K562 (cell line): ENCODE measurements around the gene ZAP70. TPM values are rescaled to one million over a fixed set of nuclear protein-coding genes. Genes with fewer than 3 reads are reported as not detected.

Experiments
- ATAC-seq: fragments of 200-7000 bp; cut with Tn5 transposase; 3 replicates; pipeline ENCODE4 v1.9.1; 2020; ENCODE audit warnings: moderate library complexity
- BruUV-seq: library from RNA; stranded (reverse); fragments of 400-500 nt; replicated peaks from 2 replicates; lab custom pipeline; 2021; lab: Mats Ljungman, UMichigan
- CTCF ChIA-PET: fragments of 300-600 bp; formaldehyde crosslinking; extraction: SDS; loops from one replicate; lab custom pipeline; 2021; ENCODE audit warnings: low intra/inter-chr PET ratio; lab: Yijun Ruan, JAX
- POLR2A ChIA-PET: fragments of 300-600, 350-650 bp; sonication (Branson Sonifier 250); formaldehyde crosslinking; extraction: SDS; loops from one replicate; lab custom pipeline; 2021; ENCODE audit warnings: antibody characterized with exemption, inconsistent platforms; lab: Yijun Ruan, JAX
- DNase-seq, 4 experiments: peaks; one replicate each; pipeline versions ENCODE4 v3.0.0 to v3.0.0-alpha.2; 2011 to 2018; ENCODE audit warnings: low spot score in 3 of 4, mixed read lengths in 3 of 4; ENCODE audit errors: extremely low read depth in 1 of 4
- FAIRE-seq: peaks from 2 replicates; lab custom pipeline; 2011; peaks lifted over from hg19 to GRCh38; lab: Jason Lieb, UNC
- H2AFZ ChIP-seq: 2 replicates; pipeline ENCODE4 v1.6.0; 2011; ENCODE audit warnings: low read depth, low read length, control low read depth, inconsistent platforms
- H3K27ac ChIP-seq: fragments of 200-600 bp; 3 replicates; pipeline ENCODE4 v1.8.0; 2011; ENCODE audit warnings: low read depth, mild to moderate bottlenecking, control low read depth, inconsistent platforms, low read length, moderate library complexity, mixed read lengths; ENCODE audit errors: extremely low read depth
- H3K27me3 ChIP-seq, 2 experiments: fragments of 300-600 bp in 1 of 2; 2 replicates in 1 of 2; 3 replicates in 1 of 2; pipeline versions ENCODE4 v1.6.0 to v1.8.0; 2011; ENCODE audit warnings: inconsistent platforms in 2 of 2, low read length in 2 of 2, mild to moderate bottlenecking in 1 of 2, mixed read lengths in 1 of 2, moderate library complexity in 1 of 2; ENCODE audit not compliant: control insufficient read depth in 2 of 2, insufficient read depth in 2 of 2
- H3K36me3 ChIP-seq: fragments of 300-600 bp; 3 replicates; pipeline ENCODE4 v1.8.0; 2011; ENCODE audit warnings: mild to moderate bottlenecking, low read length, inconsistent platforms; ENCODE audit not compliant: control insufficient read depth, insufficient read depth
- H3K4me1 ChIP-seq, 2 experiments: fragments of 200-600 bp in 1 of 2; replicated peaks in 1 of 2; 2 replicates in 1 of 2; 3 replicates in 1 of 2; pipeline versions ENCODE4 v1.5.1 to v1.8.0; 2011; ENCODE audit warnings: inconsistent platforms in 2 of 2, low read length in 2 of 2, mild to moderate bottlenecking in 1 of 2, mixed read lengths in 1 of 2, moderate library complexity in 1 of 2; ENCODE audit not compliant: control insufficient read depth in 2 of 2, insufficient read depth in 2 of 2
- H3K4me2 ChIP-seq: 2 replicates; pipeline ENCODE4 v1.6.1; 2011; ENCODE audit warnings: low read length, control low read depth, inconsistent platforms, mixed read lengths; ENCODE audit not compliant: insufficient read depth
- H3K4me3 ChIP-seq: fragments of 200-600 bp; sonication (generic), shearing (Covaris generic); 2 replicates; pipeline ENCODE4 v1.5.1; 2016; ENCODE audit warnings: control low read depth, inconsistent platforms
- H3K79me2 ChIP-seq: fragments of 200-600 bp; 3 replicates; pipeline ENCODE4 v1.8.0; 2011; ENCODE audit warnings: low read length, inconsistent platforms; ENCODE audit not compliant: control insufficient read depth, insufficient read depth
- H3K9ac ChIP-seq, 2 experiments: 2 replicates each; pipeline versions ENCODE4 v1.6.0 to v1.6.1; 2011; ENCODE audit warnings: low read depth in 2 of 2, low read length in 2 of 2, control low read depth in 1 of 2, inconsistent platforms in 1 of 2, mild to moderate bottlenecking in 1 of 2, mixed read lengths in 1 of 2; ENCODE audit not compliant: insufficient read depth in 1 of 2
- H3K9me1 ChIP-seq: one replicate; pipeline ENCODE4 v1.6.0; 2011; ENCODE audit warnings: inconsistent platforms, mild to moderate bottlenecking, low read length, moderate library complexity; ENCODE audit not compliant: control insufficient read depth, insufficient read depth
- H3K9me3 ChIP-seq: replicated peaks from 2 replicates; pipeline ENCODE4 v1.5.1; 2011; ENCODE audit warnings: low read depth, low read length, inconsistent platforms; ENCODE audit not compliant: control insufficient read depth, insufficient read depth
- H4K20me1 ChIP-seq: replicated peaks from 2 replicates; pipeline ENCODE4 v1.6.1; 2011; ENCODE audit warnings: low read length, inconsistent platforms, mixed read lengths; ENCODE audit not compliant: control insufficient read depth, insufficient read depth
- BDP1 ChIP-seq: IDR thresholded peaks from 3 replicates; pipeline ENCODE4 v1.6.1; 2011; ENCODE audit not compliant: insufficient read length, insufficient read depth
- PHB ChIP-seq: fragments of 250-450 bp; sonication (Bioruptor Pico); IDR thresholded peaks from 2 replicates; pipeline ENCODE4 v1.5.0; 2021
- RAD21 ChIP-seq, 2 experiments: fragments of 250-450 bp in 1 of 2; fragments of 450-650 bp in 1 of 2; sonication (Bioruptor Pico) in 1 of 2; formaldehyde crosslinking in 1 of 2; IDR thresholded peaks in 1 of 2; conservative IDR thresholded peaks in 1 of 2; 2 replicates each; pipeline versions ENCODE4 v1.4.0 to v1.8.0; 2020 to 2022; ENCODE audit warnings: mild to moderate bottlenecking in 2 of 2, moderate library complexity in 1 of 2
- RBBP5 ChIP-seq: fragments of 200-600 bp; sonication (generic); IDR thresholded peaks from 2 replicates; pipeline ENCODE4 v1.6.1; 2012; ENCODE audit warnings: borderline replicate concordance, mild to moderate bottlenecking, low read length, control low read depth, inconsistent platforms; ENCODE audit not compliant: insufficient read depth, poor library complexity, severe bottlenecking
- RBM17 ChIP-seq: fragments of 200-400 bp; formaldehyde crosslinking; IDR thresholded peaks from 2 replicates; pipeline ENCODE4 v1.6.1; 2017; ENCODE audit warnings: low read depth, mild to moderate bottlenecking, low read length, borderline replicate concordance
- RBM34 ChIP-seq: fragments of 200-400 bp; formaldehyde crosslinking; IDR thresholded peaks from 2 replicates; pipeline ENCODE4 v1.6.1; 2018; ENCODE audit warnings: low read length, borderline replicate concordance; ENCODE audit not compliant: insufficient read depth
- TCF7L2 ChIP-seq: fragments of 150-350 bp; IDR thresholded peaks from 2 replicates; pipeline ENCODE4 v1.6.1; 2016; ENCODE audit warnings: low read depth, mild to moderate bottlenecking, low read length, moderate library complexity
- ZC3H8 ChIP-seq: fragments of 450-650 bp; IDR thresholded peaks from 2 replicates; pipeline ENCODE4 v1.6.1; 2017
- ZNF134 ChIP-seq: fragments of 250-450 bp; sonication (Bioruptor Pico); conservative IDR thresholded peaks from 2 replicates; pipeline ENCODE4 v1.4.0; 2020
- ZNF41 ChIP-seq: fragments of 250-450 bp; sonication (Bioruptor Pico); conservative IDR thresholded peaks from 2 replicates; pipeline ENCODE4 v1.4.0; 2020; ENCODE audit warnings: mild to moderate bottlenecking
- ZNF695 ChIP-seq: fragments of 450-650 bp; formaldehyde crosslinking; IDR thresholded peaks from 2 replicates; pipeline ENCODE4 v1.4.0; 2020; ENCODE audit warnings: mild to moderate bottlenecking, moderate library complexity
- WGBS: fragments of 100-300 bp; shearing (Covaris generic); methylation state at CpG from one replicate; pipeline ENCODE4 v1.1.6; 2016; ENCODE audit warnings: low coverage, mixed read lengths; ENCODE audit not compliant: insufficient coverage; ENCODE audit errors: missing lambda C conversion rate; 5-methylcytosine and 5-hydroxymethylcytosine counted together
- in situ Hi-C: fragments of 300-500 bp; cut with MboI; formaldehyde crosslinking; loops from 4 replicates; pipeline ENCODE4 v1.15.0; 2018; ENCODE audit warnings: inconsistent platforms, mixed read lengths
- intact Hi-C: fragments of 100-400 bp; cut with micrococcal nuclease; formaldehyde crosslinking; loops from 2 replicates; pipeline ENCODE4 v1.14.2; 2022
- polyA plus RNA-seq, 8 experiments: library from polyadenylated mRNA; depleted of rRNA in 4 of 8; stranded (reverse) in 5 of 8; unstranded in 3 of 8; fragments of >200 nt; fragmentation: Nextera tagmentation in 2 of 8; fragmentation: Illumina TruSeq in 1 of 8; extraction: Ambion mirVana in 2 of 8; extraction: Trizol in 1 of 8; gene quantifications; 2 replicates each; pipeline versions ENCODE4 v1.2.1 to v1.2.3, GENCODE V29; 2011 to 2014; ENCODE audit warnings: inconsistent platforms in 1 of 8, missing spikeins in 1 of 8
- total RNA-seq, 7 experiments: library from RNA; depleted of rRNA in 6 of 7; stranded (reverse); fragments of >200 nt in 6 of 7; fragmentation: Illumina TruSeq in 2 of 7; extraction: Trizol in 2 of 7; gene quantifications; 2 replicates each; pipeline versions ENCODE4 v1.2.1 to v1.2.3, GENCODE V29; 2011 to 2021; ENCODE audit warnings: low replicate concordance in 1 of 7
- TF ChIP-seq, protein P1 (sequence below): fragments of 450-650 bp; conservative IDR thresholded peaks from 2 replicates; pipeline ENCODE4 v1.6.1; 2016; ENCODE audit warnings: missing genetic modification characterization, low read depth, mild to moderate bottlenecking, missing compliant biosample characterization, moderate library complexity
- TF ChIP-seq, protein P2 (sequence below): fragments of 450-650 bp; formaldehyde crosslinking; IDR thresholded peaks from 2 replicates; pipeline ENCODE4 v1.4.0; 2020; ENCODE audit warnings: mild to moderate bottlenecking, moderate library complexity
- TF ChIP-seq, protein P3 (sequence below): sonication (generic); formaldehyde crosslinking; IDR thresholded peaks from 2 replicates; pipeline ENCODE4 v1.8.0; 2022; ENCODE audit warnings: missing genetic modification reagents, mild to moderate bottlenecking, borderline replicate concordance

The ZAP70 gene
- total and polyA plus RNA-seq, 9 of the 15 experiments (the other 6 are each of a cell fraction or from before 2014, with no cell fraction given) = 0.06 to 0.80 (median 0.21) TPM; not detected in 1

DNA sequence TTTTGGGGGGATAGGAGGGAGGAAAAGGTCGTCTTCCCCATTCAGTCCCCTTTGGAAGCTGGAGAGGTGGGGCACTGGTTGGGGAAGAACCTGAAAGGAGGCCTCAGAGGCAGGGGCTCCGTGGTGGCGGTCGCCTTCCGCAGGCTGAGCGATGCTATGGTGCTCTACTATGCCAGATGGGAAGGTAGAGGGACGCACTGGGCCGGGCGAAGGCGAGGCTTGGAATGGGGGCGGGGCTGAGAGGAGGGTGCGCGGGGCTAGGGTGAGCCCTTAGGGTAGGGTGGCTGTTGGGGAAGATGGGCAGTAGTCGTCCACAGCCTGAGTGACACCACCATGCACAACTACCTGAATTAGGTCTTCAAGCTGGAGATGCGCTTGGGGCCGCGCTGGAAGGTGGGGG, 11.1 kb downstream of the ZAP70 start:
- in situ Hi-C loops = no loop called here
- H2AFZ ChIP-seq = no peak overlapping the region
- BruUV-seq = no TSS peak
- TF ChIP-seq, protein P1, sequence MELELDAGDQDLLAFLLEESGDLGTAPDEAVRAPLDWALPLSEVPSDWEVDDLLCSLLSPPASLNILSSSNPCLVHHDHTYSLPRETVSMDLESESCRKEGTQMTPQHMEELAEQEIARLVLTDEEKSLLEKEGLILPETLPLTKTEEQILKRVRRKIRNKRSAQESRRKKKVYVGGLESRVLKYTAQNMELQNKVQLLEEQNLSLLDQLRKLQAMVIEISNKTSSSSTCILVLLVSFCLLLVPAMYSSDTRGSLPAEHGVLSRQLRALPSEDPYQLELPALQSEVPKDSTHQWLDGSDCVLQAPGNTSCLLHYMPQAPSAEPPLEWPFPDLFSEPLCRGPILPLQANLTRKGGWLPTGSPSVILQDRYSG = no peak
- TF ChIP-seq TCF7L2 (no peak), RBM34 (no peak), ZNF41 (CRISPR knock-in tag) (no peak), BDP1 (no peak), RBM17 (no peak), RBBP5 (no peak), RAD21 (CRISPR knock-in tag; conservative IDR thresholded peaks at IDR 0.05 in 1 of 2, IDR thresholded peaks at IDR 0.05 in 1 of 2) (no peak), PHB (CRISPR knock-in tag) (no peak), ZNF134 (CRISPR knock-in tag) (no peak), ZC3H8 (no peak), ZNF695 (no peak)
- TF ChIP-seq, protein P2, sequence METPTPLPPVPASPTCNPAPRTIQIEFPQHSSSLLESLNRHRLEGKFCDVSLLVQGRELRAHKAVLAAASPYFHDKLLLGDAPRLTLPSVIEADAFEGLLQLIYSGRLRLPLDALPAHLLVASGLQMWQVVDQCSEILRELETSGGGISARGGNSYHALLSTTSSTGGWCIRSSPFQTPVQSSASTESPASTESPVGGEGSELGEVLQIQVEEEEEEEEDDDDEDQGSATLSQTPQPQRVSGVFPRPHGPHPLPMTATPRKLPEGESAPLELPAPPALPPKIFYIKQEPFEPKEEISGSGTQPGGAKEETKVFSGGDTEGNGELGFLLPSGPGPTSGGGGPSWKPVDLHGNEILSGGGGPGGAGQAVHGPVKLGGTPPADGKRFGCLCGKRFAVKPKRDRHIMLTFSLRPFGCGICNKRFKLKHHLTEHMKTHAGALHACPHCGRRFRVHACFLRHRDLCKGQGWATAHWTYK (CRISPR knock-in tag) = no peak
- TF ChIP-seq, protein P3, sequence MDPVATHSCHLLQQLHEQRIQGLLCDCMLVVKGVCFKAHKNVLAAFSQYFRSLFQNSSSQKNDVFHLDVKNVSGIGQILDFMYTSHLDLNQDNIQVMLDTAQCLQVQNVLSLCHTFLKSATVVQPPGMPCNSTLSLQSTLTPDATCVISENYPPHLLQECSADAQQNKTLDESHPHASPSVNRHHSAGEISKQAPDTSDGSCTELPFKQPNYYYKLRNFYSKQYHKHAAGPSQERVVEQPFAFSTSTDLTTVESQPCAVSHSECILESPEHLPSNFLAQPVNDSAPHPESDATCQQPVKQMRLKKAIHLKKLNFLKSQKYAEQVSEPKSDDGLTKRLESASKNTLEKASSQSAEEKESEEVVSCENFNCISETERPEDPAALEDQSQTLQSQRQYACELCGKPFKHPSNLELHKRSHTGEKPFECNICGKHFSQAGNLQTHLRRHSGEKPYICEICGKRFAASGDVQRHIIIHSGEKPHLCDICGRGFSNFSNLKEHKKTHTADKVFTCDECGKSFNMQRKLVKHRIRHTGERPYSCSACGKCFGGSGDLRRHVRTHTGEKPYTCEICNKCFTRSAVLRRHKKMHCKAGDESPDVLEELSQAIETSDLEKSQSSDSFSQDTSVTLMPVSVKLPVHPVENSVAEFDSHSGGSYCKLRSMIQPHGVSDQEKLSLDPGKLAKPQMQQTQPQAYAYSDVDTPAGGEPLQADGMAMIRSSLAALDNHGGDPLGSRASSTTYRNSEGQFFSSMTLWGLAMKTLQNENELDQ = no peak
- no peak overlapping the region for H3K4me3 ChIP-seq
- ChIA-PET POLR2A (interaction anchor here (0.6 kb wide), 1 partner anchor 14 kb away, joined by 3 read pairs; no protein-coding TSS in a partner anchor), CTCF (no interaction called here)
- H4K20me1 ChIP-seq = no peaks in the 10 kb centered on the region
- 50% methylated on average over 7 of the region's 17 CpGs for WGBS
- no peak overlapping the region for H3K4me2 ChIP-seq
- intact Hi-C loops = no loop called here
- no peak overlapping the region for H3K27ac ChIP-seq
- DNase-seq (no peak), FAIRE-seq (no peak), ATAC-seq (no peak)
- H3K4me1 ChIP-seq = peaks cover 0 to 17% of the 10 kb centered on the region in 2 experiments; a peak in 1 of 5 replicates
- H3K9me1 ChIP-seq = no peaks in the 10 kb centered on the region
- no peaks in the 10 kb centered on the region for H3K79me2 ChIP-seq
- no peaks in the 10 kb centered on the region for H3K36me3 ChIP-seq
- no peaks in the 10 kb centered on the region for H3K9me3 ChIP-seq
- no peak overlapping the region for H3K9ac ChIP-seq
- peaks cover 0 to 27% of the 10 kb centered on the region in 2 experiments; a peak in 2 of 5 replicates for H3K27me3 ChIP-seq
